ENCODE measurements around the gene COL11A2.

The COL11A2 gene

GRCh38 chr6:33191383-33192104 is 723 bp downstream of the COL11A2 start:
- no peak for DNase-seq

- no peak for DNase-seq
These were observed 1.7 kb downstream of the COL11A2 start for GRCh38 chr6:33190504-33191107.

- DNase-seq: no peak
These were observed 2.4 kb downstream of the COL11A2 start for GRCh38 chr6:33189625-33190448.

GRCh38 chr6:33189164-33189563 is 3.1 kb downstream of the COL11A2 start:
- no peak for DNase-seq

GRCh38 chr6:33187809-33188208 is 4.5 kb downstream of the COL11A2 start:
- no peak for DNase-seq

- DNase-seq: no peak
These were observed 6.5 kb downstream of the COL11A2 start for GRCh38 chr6:33185654-33186187.

GRCh38 chr6:33185190-33185589 is 7.1 kb downstream of the COL11A2 start:
- DNase-seq: no peak

GRCh38 chr6:33183071-33183683 is 9.1 kb downstream of the COL11A2 start:
- no peak for DNase-seq

GRCh38 chr6:33181141-33181540 is 11.1 kb downstream of the COL11A2 start:
- no peak for DNase-seq

- DNase-seq: no peak
These were observed 13.4 kb downstream of the COL11A2 start for GRCh38 chr6:33178755-33179475.

GRCh38 chr6:33177552-33178446 is 14.5 kb downstream of the COL11A2 start:
- no peak for DNase-seq

- no peak for DNase-seq
These were observed 15.4 kb downstream of the COL11A2 start for GRCh38 chr6:33176906-33177305.

GRCh38 chr6:33175436-33176069 is 16.7 kb downstream of the COL11A2 start:
- no peak for DNase-seq

GRCh38 chr6:33174784-33175183 is 17.5 kb downstream of the COL11A2 start:
- no peak for DNase-seq

- no peak for DNase-seq
These were observed 18.6 kb downstream of the COL11A2 start for GRCh38 chr6:33173535-33174180.

- no peak for DNase-seq
These were observed 19.4 kb downstream of the COL11A2 start for GRCh38 chr6:33172688-33173534.

- no peak for DNase-seq
These were observed 20.2 kb downstream of the COL11A2 start for GRCh38 chr6:33171880-33172687.
